Keratinocyte (primary cell): ENCODE results near the gene DBNL. TPM values are rescaled to one million over a fixed set of nuclear protein-coding genes. Genes with fewer than 3 reads are reported as not detected.
"Not testable (repeated sequence)": the region's sequence is repeated elsewhere in the genome, so short reads cannot be mapped to it uniquely, and the experiment has no call there.

Experiments used
- DNase-seq: peaks from one replicate; pipeline ENCODE4 v3.0.0-alpha.2; 2011; ENCODE audit warnings: low read depth, missing footprints, low spot score
- FAIRE-seq: peaks from 2 replicates; lab custom pipeline; 2011; peaks lifted over from hg19 to GRCh38; lab: Jason Lieb, UNC
- H2AFZ ChIP-seq: 2 replicates; pipeline ENCODE4 v1.6.0; 2012; ENCODE audit warnings: low read length, control low read depth, inconsistent platforms; ENCODE audit not compliant: control insufficient read depth
- H3K27ac ChIP-seq: 2 replicates; pipeline ENCODE4 v1.5.1; 2011; ENCODE audit warnings: low read length; ENCODE audit not compliant: control insufficient read depth, insufficient read depth
- H3K27me3 ChIP-seq: 3 replicates; pipeline ENCODE4 v1.6.0; 2011; ENCODE audit warnings: low read length; ENCODE audit not compliant: control insufficient read depth, insufficient read depth; ENCODE audit errors: extremely low read depth
- H3K36me3 ChIP-seq, 2 experiments: 2 replicates in 1 of 2; 3 replicates in 1 of 2; pipeline ENCODE4 v1.5.1; 2011; ENCODE audit warnings: low read length in 2 of 2, mild to moderate bottlenecking in 1 of 2; ENCODE audit not compliant: control insufficient read depth in 2 of 2, insufficient read depth in 2 of 2; ENCODE audit errors: extremely low read depth in 1 of 2
- H3K4me1 ChIP-seq: 3 replicates; pipeline ENCODE4 v1.5.1; 2011; ENCODE audit warnings: low read length; ENCODE audit not compliant: control insufficient read depth, insufficient read depth; ENCODE audit errors: extremely low read depth
- H3K4me2 ChIP-seq: 3 replicates; pipeline ENCODE4 v1.6.0; 2011; ENCODE audit warnings: low read depth, low read length; ENCODE audit not compliant: control insufficient read depth, insufficient read depth; ENCODE audit errors: extremely low read depth
- H3K4me3 ChIP-seq, 3 experiments: fragments of 200-600 bp in 1 of 3; sonication (generic) in 1 of 3; 2 replicates in 2 of 3; 3 replicates in 1 of 3; pipeline ENCODE4 v1.5.1; 2011 to 2016; ENCODE audit warnings: low read length in 3 of 3, mild to moderate bottlenecking in 3 of 3, control low read depth in 2 of 3, inconsistent platforms in 1 of 3, low read depth in 1 of 3, mixed read lengths in 1 of 3, mixed run types in 1 of 3, moderate library complexity in 1 of 3; ENCODE audit not compliant: control insufficient read depth in 2 of 3, insufficient read depth in 2 of 3; ENCODE audit errors: extremely low read depth in 1 of 3
- H3K79me2 ChIP-seq: 2 replicates; pipeline ENCODE4 v1.6.0; 2012; ENCODE audit warnings: low read length; ENCODE audit not compliant: control insufficient read depth, insufficient read depth
- H3K9ac ChIP-seq: 3 replicates; pipeline ENCODE4 v1.6.0; 2011; ENCODE audit warnings: low read length; ENCODE audit not compliant: control insufficient read depth, insufficient read depth; ENCODE audit errors: extremely low read depth
- H3K9me1 ChIP-seq: 3 replicates; pipeline ENCODE4 v1.6.0; 2011; ENCODE audit warnings: low read length; ENCODE audit not compliant: control insufficient read depth, insufficient read depth; ENCODE audit errors: extremely low read depth
- H3K9me3 ChIP-seq: 2 replicates; pipeline ENCODE4 v1.5.1; 2012; ENCODE audit warnings: low read depth, low read length; ENCODE audit not compliant: control insufficient read depth
- H4K20me1 ChIP-seq: 3 replicates; pipeline ENCODE4 v1.6.0; 2011; ENCODE audit warnings: low read length; ENCODE audit not compliant: control insufficient read depth, insufficient read depth; ENCODE audit errors: extremely low read depth
- dilution Hi-C: fragments of 300-500 bp; cut with MboI; formaldehyde crosslinking; loops from one replicate; pipeline ENCODE4 v1.7.0; 2020; ENCODE audit warnings: low sequenced_read_pairs; ENCODE audit not compliant: extremely low pct_ligation_motif_present
- polyA plus RNA-seq, 5 experiments: library from polyadenylated mRNA; depleted of rRNA in 3 of 5; stranded (reverse) in 3 of 5; stranded (forward) in 1 of 5; unstranded in 1 of 5; fragments of >200 nt; gene quantifications; 1 replicate in 1 of 5; 2 replicates in 3 of 5; 3 replicates in 1 of 5; pipeline versions ENCODE4 v1.2.1 to v1.2.3, GENCODE V29; 2011 to 2012; ENCODE audit warnings: missing spikeins in 2 of 5, low read depth in 1 of 5, low replicate concordance in 1 of 5

Gene DBNL
- polyA plus RNA-seq, 1 donor (not counting 4 experiments of a cell fraction or from before 2014, with no cell fraction given) = 76.1 TPM

DNA sequence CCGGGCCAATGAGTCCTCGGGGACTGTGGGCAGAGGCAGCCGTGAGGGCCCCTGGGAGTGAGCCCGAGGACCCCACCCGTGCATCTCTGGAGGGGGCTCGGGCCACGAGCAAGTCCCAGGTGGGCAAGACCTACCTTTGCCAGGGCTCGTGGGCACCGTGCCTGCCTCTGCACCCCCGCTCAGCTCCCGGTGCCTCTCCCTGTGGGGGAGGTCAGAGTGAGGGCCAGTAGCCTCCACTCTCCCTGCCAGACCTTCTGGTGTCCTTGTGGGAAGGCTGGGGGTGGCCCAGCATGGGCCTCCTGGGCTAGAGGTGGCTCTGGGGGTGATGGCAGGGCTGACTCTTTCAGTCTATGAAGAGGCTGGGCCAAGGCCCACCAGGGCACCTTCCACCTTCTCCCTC lies 15.1 kb upstream of the DBNL start:
- H3K27me3 ChIP-seq, H3K9me1 ChIP-seq, dilution Hi-C loops, H3K27ac ChIP-seq, H3K79me2 ChIP-seq, H3K9ac ChIP-seq, H4K20me1 ChIP-seq, FAIRE-seq, H3K36me3 ChIP-seq, H3K9me3 ChIP-seq, H3K4me2 ChIP-seq, H3K4me3 ChIP-seq, H3K4me1 ChIP-seq, DNase-seq, H2AFZ ChIP-seq: not testable (repeated sequence)

DNA sequence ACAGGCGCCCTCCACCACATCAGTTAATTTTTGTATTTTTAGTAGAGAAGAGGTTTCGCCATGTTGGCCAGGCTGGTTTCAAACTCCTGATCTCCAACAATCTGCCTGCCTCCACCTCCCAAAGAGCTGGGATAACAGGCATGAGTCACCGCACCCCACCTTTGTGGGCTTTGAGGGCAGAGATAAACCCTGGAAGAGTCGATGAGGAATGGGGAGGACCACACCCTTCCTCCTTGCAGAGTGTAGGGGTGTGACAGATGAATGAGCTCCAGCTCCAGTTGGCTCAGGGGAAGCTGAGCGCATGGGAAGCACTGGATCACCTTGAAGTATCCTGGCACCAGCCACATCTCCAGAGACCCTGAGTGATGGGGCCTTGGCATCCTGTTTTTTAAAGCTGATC lies 14.5 kb upstream of the DBNL start:
- FAIRE-seq, H3K27me3 ChIP-seq, H2AFZ ChIP-seq, dilution Hi-C loops, H3K27ac ChIP-seq, H3K9me3 ChIP-seq, H3K4me3 ChIP-seq, H3K9ac ChIP-seq, DNase-seq, H3K9me1 ChIP-seq, H3K36me3 ChIP-seq, H3K4me1 ChIP-seq, H3K79me2 ChIP-seq, H4K20me1 ChIP-seq, H3K4me2 ChIP-seq: not testable (repeated sequence)

DNA sequence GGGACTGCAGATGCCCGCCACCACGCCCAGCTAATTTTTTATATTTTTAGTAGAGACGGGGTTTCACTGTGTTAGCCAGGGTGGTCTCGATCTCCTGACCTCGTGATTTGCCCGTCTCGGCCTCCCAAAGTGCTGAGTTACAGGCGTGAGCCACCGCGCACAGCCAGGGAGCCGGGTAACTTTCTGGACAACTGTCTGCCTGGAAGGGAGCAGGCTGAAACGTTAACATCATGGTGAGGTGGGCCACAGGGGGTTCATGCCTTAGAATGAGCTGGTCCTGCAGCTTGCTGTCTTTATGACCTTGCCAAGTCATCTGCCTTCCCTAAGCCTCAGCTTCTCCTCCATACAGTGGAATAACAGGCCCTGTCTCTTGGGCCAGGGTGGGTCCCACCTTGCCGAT lies 13.2 kb upstream of the DBNL start:
- dilution Hi-C loops = not testable (repeated sequence)

DNA sequence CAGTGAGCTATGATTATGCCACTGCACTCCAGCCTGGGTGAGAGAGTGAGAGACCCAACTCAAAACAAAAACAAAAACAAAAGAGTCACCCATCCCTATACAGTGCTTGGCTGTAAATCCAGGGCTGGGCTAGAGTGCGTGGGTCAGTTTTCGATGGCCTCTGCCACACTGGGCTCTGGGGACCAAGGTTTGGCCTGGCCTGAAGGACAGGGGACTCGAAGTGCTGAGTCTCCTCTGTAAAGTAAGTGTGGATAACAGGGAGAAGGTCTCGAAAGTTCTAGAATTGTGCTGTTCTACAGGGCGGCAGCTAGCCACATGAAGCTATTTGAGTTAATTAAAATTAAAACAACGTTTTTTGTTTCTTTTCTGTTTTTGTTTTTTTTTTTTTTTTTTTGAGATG lies 12.5 kb upstream of the DBNL start:
- dilution Hi-C loops, FAIRE-seq: not testable (repeated sequence)

More for the DNA sequence above, 13.2 kb upstream of the DBNL start:
- not testable (repeated sequence) for H3K36me3 ChIP-seq, FAIRE-seq, H4K20me1 ChIP-seq, H3K27ac ChIP-seq, H3K4me3 ChIP-seq, DNase-seq, H2AFZ ChIP-seq, H3K9me1 ChIP-seq, H3K79me2 ChIP-seq, H3K27me3 ChIP-seq, H3K9me3 ChIP-seq, H3K9ac ChIP-seq, H3K4me2 ChIP-seq, H3K4me1 ChIP-seq

DNA sequence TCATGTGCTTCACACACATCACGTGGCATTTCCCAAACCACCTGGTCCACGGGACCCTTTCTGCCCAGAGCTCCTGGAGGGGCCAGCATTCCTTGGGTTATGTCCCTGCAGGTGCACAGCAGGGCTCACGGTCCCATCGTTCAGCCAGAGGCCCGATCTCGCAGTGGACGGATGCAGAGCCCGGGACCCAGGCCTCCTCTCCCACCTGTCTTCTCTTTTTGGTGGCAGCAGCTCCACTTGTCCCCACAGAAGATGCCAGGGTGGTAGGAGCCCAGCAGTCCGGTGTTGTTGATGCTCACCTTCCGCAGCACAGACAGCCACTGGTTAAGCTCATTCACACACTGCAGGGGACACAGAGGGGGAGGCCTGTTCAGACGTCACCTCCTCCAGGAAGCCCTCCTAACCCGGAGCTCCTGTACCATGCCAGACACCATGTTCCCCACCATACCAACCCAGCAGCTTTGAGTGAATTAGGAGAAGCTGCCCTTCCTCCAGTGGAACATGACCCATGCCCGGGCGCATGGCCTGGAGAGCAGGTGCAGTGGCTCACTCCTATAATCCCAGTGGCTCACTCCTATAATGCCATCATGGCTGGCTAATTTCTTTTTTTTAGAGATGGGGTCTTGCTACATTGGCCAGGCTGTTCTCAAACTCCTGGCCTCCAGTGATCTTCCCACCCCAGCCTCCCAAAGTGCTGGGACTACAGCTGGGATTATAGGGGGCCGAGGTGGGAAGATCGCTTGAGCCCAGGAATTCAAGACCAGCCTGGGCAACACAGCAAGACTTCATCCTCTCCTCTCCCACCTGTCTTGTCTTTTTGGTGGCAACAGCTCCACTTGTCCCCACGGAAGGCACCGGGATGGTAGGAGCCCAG lies 10.3 kb upstream of the DBNL start:
- dilution Hi-C loops, H4K20me1 ChIP-seq, H2AFZ ChIP-seq, H3K9me3 ChIP-seq, H3K36me3 ChIP-seq, H3K27me3 ChIP-seq, DNase-seq, H3K4me1 ChIP-seq, H3K4me3 ChIP-seq, H3K4me2 ChIP-seq, H3K79me2 ChIP-seq, H3K27ac ChIP-seq, H3K9ac ChIP-seq, FAIRE-seq, H3K9me1 ChIP-seq: not testable (repeated sequence)

More for the DNA sequence above, 12.5 kb upstream of the DBNL start:
- not testable (repeated sequence) for H3K9ac ChIP-seq, H3K4me1 ChIP-seq, H3K27me3 ChIP-seq, H3K4me3 ChIP-seq, DNase-seq, H3K36me3 ChIP-seq, H3K9me3 ChIP-seq, H3K79me2 ChIP-seq, H4K20me1 ChIP-seq, H2AFZ ChIP-seq, H3K9me1 ChIP-seq, H3K27ac ChIP-seq, H3K4me2 ChIP-seq
